ENCODE measurements around the gene MECP2. TPM values are rescaled to one million over a fixed set of nuclear protein-coding genes. Genes with fewer than 3 reads are reported as not detected.

MECP2 gene
- total RNA-seq, 2 experiments from 2014 or later = 63.7 to 65.1 TPM

DNA sequence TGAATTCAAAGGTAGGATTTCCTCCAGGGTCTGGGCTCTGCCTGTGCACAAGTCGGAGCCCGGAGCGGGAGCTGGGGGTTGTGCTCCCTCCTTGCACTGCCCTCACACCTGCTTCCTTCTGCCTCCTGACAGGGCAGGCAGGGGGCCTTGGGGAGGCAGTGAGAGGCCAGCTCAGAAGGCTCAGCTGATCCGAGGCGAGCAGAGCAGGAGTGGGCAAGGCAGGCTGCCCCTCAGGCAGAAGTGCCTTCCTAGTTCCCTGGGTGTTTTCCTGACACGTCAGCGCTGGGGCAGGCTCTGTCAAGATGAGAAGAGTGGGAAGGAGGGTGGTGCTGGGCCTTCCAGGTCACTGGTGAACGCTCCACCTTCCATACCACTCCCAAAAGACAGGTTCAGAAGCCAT is 72.3 kb downstream of the MECP2 start:
- Mint-ChIP-seq H3K27ac (no peak overlapping the region), H3K4me3 (no peak overlapping the region), H3K4me1 (ENCODE audit: low read depth) (peaks cover 5% of the 10 kb centered on the region), H3K27me3 (no peaks in the 10 kb centered on the region), H3K36me3 (ENCODE audit: low read depth) (peaks cover 4% of the 10 kb centered on the region), H3K9me3 (no peaks in the 10 kb centered on the region)
- TF ChIP-seq, protein P1, sequence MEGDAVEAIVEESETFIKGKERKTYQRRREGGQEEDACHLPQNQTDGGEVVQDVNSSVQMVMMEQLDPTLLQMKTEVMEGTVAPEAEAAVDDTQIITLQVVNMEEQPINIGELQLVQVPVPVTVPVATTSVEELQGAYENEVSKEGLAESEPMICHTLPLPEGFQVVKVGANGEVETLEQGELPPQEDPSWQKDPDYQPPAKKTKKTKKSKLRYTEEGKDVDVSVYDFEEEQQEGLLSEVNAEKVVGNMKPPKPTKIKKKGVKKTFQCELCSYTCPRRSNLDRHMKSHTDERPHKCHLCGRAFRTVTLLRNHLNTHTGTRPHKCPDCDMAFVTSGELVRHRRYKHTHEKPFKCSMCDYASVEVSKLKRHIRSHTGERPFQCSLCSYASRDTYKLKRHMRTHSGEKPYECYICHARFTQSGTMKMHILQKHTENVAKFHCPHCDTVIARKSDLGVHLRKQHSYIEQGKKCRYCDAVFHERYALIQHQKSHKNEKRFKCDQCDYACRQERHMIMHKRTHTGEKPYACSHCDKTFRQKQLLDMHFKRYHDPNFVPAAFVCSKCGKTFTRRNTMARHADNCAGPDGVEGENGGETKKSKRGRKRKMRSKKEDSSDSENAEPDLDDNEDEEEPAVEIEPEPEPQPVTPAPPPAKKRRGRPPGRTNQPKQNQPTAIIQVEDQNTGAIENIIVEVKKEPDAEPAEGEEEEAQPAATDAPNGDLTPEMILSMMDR (IDR thresholded peaks at IDR 0.05) = no peak
- intact Hi-C loops (cut with micrococcal nuclease) = no loop called here
- DNase-seq (no peak), ATAC-seq (no peak)
- ChIA-PET CTCF (interaction anchor here (1.9 kb wide), 1 partner anchor 12 kb away, joined by 7 read pairs; no protein-coding TSS in a partner anchor), POLR2A (interaction anchor here (2.5 kb wide), 1 partner anchor 15 kb away, joined by 6 read pairs; no protein-coding TSS in a partner anchor)

- DNase-seq (no peak), ATAC-seq (no peak)
- Mint-ChIP-seq H3K4me1 (ENCODE audit: low read depth) (peaks cover 5% of the 10 kb centered on the region), H3K4me3 (no peak overlapping the region), H3K36me3 (ENCODE audit: low read depth) (peaks cover 5% of the 10 kb centered on the region), H3K27me3 (no peaks in the 10 kb centered on the region), H3K9me3 (no peaks in the 10 kb centered on the region), H3K27ac (no peak overlapping the region)
- ChIA-PET CTCF (interaction anchor here (1.9 kb wide), 1 partner anchor 11 kb away, joined by 7 read pairs; no protein-coding TSS in a partner anchor), POLR2A (no interaction called here)
- intact Hi-C loops (cut with micrococcal nuclease) = no loop called here
- TF ChIP-seq, protein P1 (IDR thresholded peaks at IDR 0.05) = no peak
These were observed 73.2 kb downstream of the MECP2 start for GRCh38 chrX:154024271-154024670.

- H3K9me3 Mint-ChIP-seq = no peaks in the 10 kb centered on the region
- ATAC-seq (no peak), DNase-seq (no peak)
- peaks cover 5% of the 10 kb centered on the region for H3K4me1 Mint-ChIP-seq (ENCODE audit: low read depth)
- no peak overlapping the region for H3K4me3 Mint-ChIP-seq
- TF ChIP-seq, protein P1 (IDR thresholded peaks at IDR 0.05) = no peak
- no peaks in the 10 kb centered on the region for H3K27me3 Mint-ChIP-seq
- H3K27ac Mint-ChIP-seq = peak overlapping the region; percentile 43
- ChIA-PET CTCF (interaction anchor here (1.9 kb wide), 1 partner anchor 10 kb away, joined by 7 read pairs; no protein-coding TSS in a partner anchor), POLR2A (interaction anchor here (0.6 kb wide), 1 partner anchor 75 kb away, joined by 3 read pairs; no protein-coding TSS in a partner anchor)
- intact Hi-C loops (cut with micrococcal nuclease) = no loop called here
- H3K36me3 Mint-ChIP-seq (ENCODE audit: low read depth) = peaks cover 11% of the 10 kb centered on the region
These were observed 74.1 kb downstream of the MECP2 start for GRCh38 chrX:154023276-154024000.

- intact Hi-C loops (cut with micrococcal nuclease) = no loop called here
- POLR2A ChIA-PET = interaction anchor here (0.8 kb wide), 1 partner anchor 52 kb away, joined by 3 read pairs; no protein-coding TSS in a partner anchor
- Mint-ChIP-seq H3K4me1 (ENCODE audit: low read depth) (peaks cover 7% of the 10 kb centered on the region), H3K27me3 (no peaks in the 10 kb centered on the region), H3K4me3 (no peak overlapping the region), H3K27ac (no peak overlapping the region), H3K9me3 (no peaks in the 10 kb centered on the region), H3K36me3 (ENCODE audit: low read depth) (peaks cover 17% of the 10 kb centered on the region)
- ATAC-seq (no peak), DNase-seq (no peak)
- CTCF ChIA-PET = interaction anchor here (0.9 kb wide), 1 partner anchor 8 kb away, joined by 3 read pairs; no protein-coding TSS in a partner anchor
- TF ChIP-seq, protein P1 (IDR thresholded peaks at IDR 0.05) = no peak
These were observed 75.4 kb downstream of the MECP2 start for GRCh38 chrX:154022108-154022507.

- ATAC-seq = peak; percentile 29
- no peaks in the 10 kb centered on the region for H3K9me3 Mint-ChIP-seq
- peaks cover 18% of the 10 kb centered on the region for H3K36me3 Mint-ChIP-seq (ENCODE audit: low read depth)
- peak overlapping the region; percentile 92 for H3K4me3 Mint-ChIP-seq
- TF ChIP-seq, protein P1 (IDR thresholded peaks at IDR 0.05) = no peak
- peak; percentile 47 for DNase-seq
- peaks cover 7% of the 10 kb centered on the region for H3K4me1 Mint-ChIP-seq (ENCODE audit: low read depth)
- ChIA-PET POLR2A (interaction anchor here (0.6 to 2.3 kb wide), 6 partner anchors 15 to 377 kb away, joined by 3 to 7 read pairs (median 4); partner anchors contain the start of genes ARHGAP4 and RPL10), CTCF (interaction anchor here (1.7 kb wide), 1 partner anchor 30 kb away, joined by 5 read pairs; no protein-coding TSS in a partner anchor)
- intact Hi-C loops (cut with micrococcal nuclease) = no loop called here
- H3K27me3 Mint-ChIP-seq = no peaks in the 10 kb centered on the region
- peak overlapping the region; percentile 95 for H3K27ac Mint-ChIP-seq
These were observed 76.3 kb downstream of the MECP2 start for GRCh38 chrX:154021131-154021611.
